Tibial nerve (tissue), 4 donors: ENCODE data around the gene PPP1R3G. TPM values are rescaled to one million over a fixed set of nuclear protein-coding genes. Genes with fewer than 3 reads are reported as not detected.

ENCODE experiments used
- DNase-seq, 2 donors: peaks; one replicate each; pipeline ENCODE4 v3.0.0-alpha.2; 2019; ENCODE audit warnings: low spot score in 2 of 2
- H3K27ac ChIP-seq, 4 donors: fragments of 200-600 bp; sonication (generic) in 3 of 4; one replicate each; pipeline ENCODE4 v1.5.1; 2017 to 2019; ENCODE audit warnings: mild to moderate bottlenecking in 1 of 4
- H3K27me3 ChIP-seq, 2 donors: fragments of 200-600 bp; sonication (generic) in 1 of 2; one replicate each; pipeline versions ENCODE4 v1.5.1 to v1.6.0; 2017 to 2019
- H3K36me3 ChIP-seq, 3 donors: fragments of 200-600 bp; sonication (generic); one replicate each; pipeline ENCODE4 v1.5.1; 2018 to 2019
- H3K4me1 ChIP-seq, 4 donors: fragments of 200-600 bp; sonication (generic) in 3 of 4; one replicate each; pipeline ENCODE4 v1.5.1; 2017 to 2019
- H3K4me3 ChIP-seq, 4 donors: fragments of 200-600 bp; sonication (generic) in 3 of 4; one replicate each; pipeline ENCODE4 v1.5.1; 2017 to 2019; ENCODE audit warnings: mild to moderate bottlenecking in 1 of 4, moderate library complexity in 1 of 4
- H3K9me3 ChIP-seq, 4 donors: fragments of 200-600 bp; sonication (generic) in 3 of 4; one replicate each; pipeline ENCODE4 v1.5.1; 2017 to 2019
- EP300 ChIP-seq, 2 donors: sonication (generic); formaldehyde crosslinking; IDR thresholded peaks; one replicate each; pipeline ENCODE4 v1.6.1; 2017; ENCODE audit warnings: antibody characterized with exemption in 2 of 2, mild to moderate bottlenecking in 1 of 2
- POLR2A ChIP-seq, 2 donors: fragments of 450-650 bp; IDR thresholded peaks; one replicate each; pipeline ENCODE4 v1.6.1; 2017; ENCODE audit warnings: antibody characterized with exemption in 2 of 2, mild to moderate bottlenecking in 2 of 2, moderate library complexity in 2 of 2
- WGBS, 2 donors: methylation state at CpG; one replicate each; pipeline ENCODE4 v1.1.5; 2018; 5-methylcytosine and 5-hydroxymethylcytosine counted together
- total RNA-seq, 4 donors: library from RNA; depleted of rRNA; stranded (reverse); fragments of >200 nt; gene quantifications; one replicate each; pipeline ENCODE4 v1.1.0, GENCODE V29; 2016
- TF ChIP-seq, protein P1 (sequence below), 5 experiments: fragments of 200-600 bp in 3 of 5; fragments of 450-650 bp in 2 of 5; sonication (generic) in 3 of 5; IDR thresholded peaks; one replicate each; pipeline ENCODE4 v1.5.1; 2016 to 2019; ENCODE audit warnings: antibody characterized with exemption in 5 of 5, mild to moderate bottlenecking in 3 of 5, moderate library complexity in 2 of 5

The PPP1R3G gene
- total RNA-seq, 4 donors from 2014 or later: 1.3 to 5.1 (median 2.1) TPM

DNA sequence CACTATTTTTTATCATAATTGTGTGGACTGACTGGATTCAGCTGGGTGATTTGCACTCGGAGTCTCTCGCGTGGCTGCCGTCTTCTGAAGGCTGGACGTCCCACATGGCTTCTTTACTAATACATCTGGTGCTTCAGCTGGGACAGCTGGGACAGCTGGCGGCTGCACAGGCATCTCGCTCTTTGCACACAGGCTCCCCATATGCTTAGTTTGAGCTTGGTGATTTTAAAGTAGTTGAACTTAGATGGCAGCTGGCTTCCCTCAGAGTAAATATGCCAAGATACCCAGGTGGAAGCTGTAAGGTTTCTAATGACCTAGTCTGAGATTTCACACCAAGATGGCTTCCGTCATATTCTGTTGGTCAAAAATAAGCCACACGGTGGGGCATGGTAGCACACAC, 38.7 kb upstream of the PPP1R3G start:
- peaks cover 0 to 23% (median 0%) of the 10 kb centered on the region in 3 donors for H3K36me3 ChIP-seq
- H3K9me3 ChIP-seq: peaks cover 0 to 24% (median 4%) of the 10 kb centered on the region in 4 donors
- 93 to 97% methylated on average over 9 of the region's 9 CpGs for WGBS, 2 donors
- no peak for DNase-seq
- no peak overlapping the region for H3K27ac ChIP-seq
- TF ChIP-seq EP300 (IDR thresholded peaks at IDR 0.05): no peak
- TF ChIP-seq POLR2A (IDR thresholded peaks at IDR 0.05): no peak
- TF ChIP-seq, protein P1, sequence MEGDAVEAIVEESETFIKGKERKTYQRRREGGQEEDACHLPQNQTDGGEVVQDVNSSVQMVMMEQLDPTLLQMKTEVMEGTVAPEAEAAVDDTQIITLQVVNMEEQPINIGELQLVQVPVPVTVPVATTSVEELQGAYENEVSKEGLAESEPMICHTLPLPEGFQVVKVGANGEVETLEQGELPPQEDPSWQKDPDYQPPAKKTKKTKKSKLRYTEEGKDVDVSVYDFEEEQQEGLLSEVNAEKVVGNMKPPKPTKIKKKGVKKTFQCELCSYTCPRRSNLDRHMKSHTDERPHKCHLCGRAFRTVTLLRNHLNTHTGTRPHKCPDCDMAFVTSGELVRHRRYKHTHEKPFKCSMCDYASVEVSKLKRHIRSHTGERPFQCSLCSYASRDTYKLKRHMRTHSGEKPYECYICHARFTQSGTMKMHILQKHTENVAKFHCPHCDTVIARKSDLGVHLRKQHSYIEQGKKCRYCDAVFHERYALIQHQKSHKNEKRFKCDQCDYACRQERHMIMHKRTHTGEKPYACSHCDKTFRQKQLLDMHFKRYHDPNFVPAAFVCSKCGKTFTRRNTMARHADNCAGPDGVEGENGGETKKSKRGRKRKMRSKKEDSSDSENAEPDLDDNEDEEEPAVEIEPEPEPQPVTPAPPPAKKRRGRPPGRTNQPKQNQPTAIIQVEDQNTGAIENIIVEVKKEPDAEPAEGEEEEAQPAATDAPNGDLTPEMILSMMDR (IDR thresholded peaks at IDR 0.05): no peak
- H3K4me1 ChIP-seq: no peaks in the 10 kb centered on the region
- no peak overlapping the region for H3K4me3 ChIP-seq
- H3K27me3 ChIP-seq: no peaks in the 10 kb centered on the region

DNA sequence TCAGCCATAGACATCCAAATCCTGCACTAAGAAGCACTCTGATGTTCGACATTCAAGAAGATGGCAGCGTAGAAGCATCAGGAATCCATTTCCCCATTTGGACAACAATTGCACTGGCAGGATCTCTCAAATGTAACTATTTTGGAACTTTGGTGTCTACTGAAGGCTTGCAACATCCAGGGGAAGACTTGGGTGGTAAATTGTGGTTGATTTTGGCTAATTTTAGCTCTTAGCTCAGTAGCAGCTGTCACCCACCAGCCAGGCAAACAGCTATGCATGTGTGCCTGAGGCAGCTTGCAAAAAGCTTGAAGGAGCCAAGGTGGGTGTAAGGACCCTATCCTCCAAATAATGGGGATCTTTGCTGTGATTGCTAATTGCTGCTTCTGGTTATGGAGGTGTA, 35.1 kb upstream of the PPP1R3G start:
- Histone ChIP-seq H3K4me3 (no peak overlapping the region), H3K36me3 (peaks cover 0 to 5% (median 0%) of the 10 kb centered on the region in 3 donors), H3K4me1 (no peaks in the 10 kb centered on the region), H3K27ac (no peak overlapping the region), H3K27me3 (no peaks in the 10 kb centered on the region), H3K9me3 (peaks cover 0 to 30% (median 6%) of the 10 kb centered on the region in 4 donors)
- WGBS, 2 donors: 81 to 100% methylated on average over 2 of the region's 2 CpGs
- TF ChIP-seq POLR2A (IDR thresholded peaks at IDR 0.05) (no peak), EP300 (IDR thresholded peaks at IDR 0.05) (no peak)
- TF ChIP-seq, protein P1 (IDR thresholded peaks at IDR 0.05): no peak
- no peak for DNase-seq

DNA sequence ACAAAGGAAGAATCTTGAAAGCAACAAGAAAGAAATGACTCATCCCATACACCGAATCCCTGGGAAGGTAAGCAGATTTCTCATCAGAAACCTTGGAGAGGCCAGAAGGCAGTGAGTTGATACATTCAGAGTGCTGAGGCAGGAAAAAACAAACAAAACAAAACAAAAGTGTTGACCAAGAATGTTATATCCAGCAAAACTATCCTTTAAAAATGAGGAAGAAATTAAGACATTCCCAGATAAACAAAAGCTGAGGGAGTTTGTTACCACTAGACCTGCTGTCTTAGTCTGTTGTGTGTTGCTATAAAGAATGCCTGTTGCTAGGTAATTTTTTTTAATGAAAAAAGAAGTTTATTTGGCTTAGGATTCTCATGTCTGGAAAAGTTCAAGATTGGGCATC, 33.7 kb upstream of the PPP1R3G start:
- WGBS, 2 donors: 96 to 97% methylated on average over 1 of the region's 1 CpG
- Histone ChIP-seq H3K4me3 (no peak overlapping the region), H3K27me3 (no peaks in the 10 kb centered on the region), H3K27ac (no peak overlapping the region), H3K4me1 (no peaks in the 10 kb centered on the region), H3K9me3 (peaks cover 0 to 30% (median 6%) of the 10 kb centered on the region in 4 donors), H3K36me3 (peaks cover 0 to 3% (median 0%) of the 10 kb centered on the region in 3 donors)
- DNase-seq: no peak
- no peak for TF ChIP-seq EP300 (IDR thresholded peaks at IDR 0.05)
- no peak for TF ChIP-seq POLR2A (IDR thresholded peaks at IDR 0.05)
- TF ChIP-seq, protein P1 (IDR thresholded peaks at IDR 0.05): no peak

DNA sequence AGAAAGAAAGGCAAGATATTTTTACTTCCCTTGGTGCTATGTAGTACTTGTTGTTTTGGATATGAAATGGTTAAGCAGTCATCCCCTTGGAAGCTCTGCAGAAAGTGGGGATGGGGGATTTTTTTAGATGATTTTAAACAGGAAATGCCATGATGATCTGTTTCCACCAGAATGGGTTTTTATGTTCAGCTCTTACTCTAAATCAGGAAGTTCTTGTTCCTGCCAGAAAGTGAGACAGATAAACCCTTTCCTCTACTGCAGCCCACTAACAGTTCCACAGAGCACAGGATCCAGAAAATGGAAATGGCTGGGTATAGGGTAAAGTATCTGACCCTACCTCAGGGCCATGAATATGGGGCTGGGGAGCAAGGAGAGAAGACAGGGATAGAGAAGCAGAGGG, 32.1 kb upstream of the PPP1R3G start:
- no peak for TF ChIP-seq POLR2A (IDR thresholded peaks at IDR 0.05)
- no peak for TF ChIP-seq EP300 (IDR thresholded peaks at IDR 0.05)
- TF ChIP-seq, protein P1 (IDR thresholded peaks at IDR 0.05): no peak

DNA sequence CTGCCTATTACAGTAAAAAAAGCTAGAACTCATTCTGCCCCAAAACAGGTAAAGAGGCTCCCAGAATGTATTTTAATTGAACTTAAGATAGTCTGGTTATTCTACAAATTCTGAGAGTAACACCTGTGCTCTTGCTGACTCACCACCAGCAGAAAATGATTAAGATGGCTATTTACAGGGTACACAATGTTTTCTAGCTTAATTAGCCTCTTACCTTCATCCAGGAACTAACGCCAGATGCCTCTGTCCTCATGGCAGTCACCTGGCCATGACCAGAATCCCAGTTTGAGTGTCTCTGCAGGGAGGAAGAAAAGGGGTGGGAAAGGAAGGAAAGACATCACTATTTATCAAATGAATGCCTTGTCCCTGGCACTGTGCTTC, 31.3 kb upstream of the PPP1R3G start:
- H3K4me3 ChIP-seq: no peak overlapping the region
- no peak overlapping the region for H3K27ac ChIP-seq
- no peaks in the 10 kb centered on the region for H3K27me3 ChIP-seq
- no peaks in the 10 kb centered on the region for H3K36me3 ChIP-seq
- H3K9me3 ChIP-seq: peaks cover 0 to 25% (median 6%) of the 10 kb centered on the region in 4 donors
- H3K4me1 ChIP-seq: no peaks in the 10 kb centered on the region
- peak in 1 of 2 donors; percentile 17 for TF ChIP-seq EP300 (IDR thresholded peaks at IDR 0.05)
- TF ChIP-seq, protein P1 (IDR thresholded peaks at IDR 0.05): no peak
- no peak for DNase-seq
- 46 to 50% methylated on average over 1 of the region's 1 CpG for WGBS, 2 donors

More for the DNA sequence above, 32.1 kb upstream of the PPP1R3G start:
- H3K27ac ChIP-seq: no peak overlapping the region
- H3K27me3 ChIP-seq: no peaks in the 10 kb centered on the region
- no peak overlapping the region for H3K4me3 ChIP-seq
- H3K9me3 ChIP-seq: peaks cover 0 to 30% (median 6%) of the 10 kb centered on the region in 4 donors
- no peaks in the 10 kb centered on the region for H3K36me3 ChIP-seq
- DNase-seq: no peak
- no peaks in the 10 kb centered on the region for H3K4me1 ChIP-seq
